H1 (cell line): ENCODE measurements around the gene SCUBE2. TPM values are rescaled to one million over a fixed set of nuclear protein-coding genes. Genes with fewer than 3 reads are reported as not detected.
A peak's percentile ranks its signal among the peaks of the same experiment; 100 is the strongest.

Experiments used
- CTCF ChIA-PET: fragments of 300-600 bp; sonication (Branson Sonifier 250); formaldehyde crosslinking; loops from one replicate; lab custom pipeline; 2021; ENCODE audit not compliant: partially characterized antibody; lab: Charles Lee
- POLR2A ChIA-PET: fragments of 300-600 bp; sonication (Branson Sonifier 250); formaldehyde crosslinking; loops from one replicate; lab custom pipeline; 2021; ENCODE audit warnings: inconsistent platforms; ENCODE audit not compliant: partially characterized antibody; lab: Charles Lee
- DNase-seq, 2 experiments: peaks; one replicate each; pipeline versions ENCODE4 v3.0.0 to v3.0.0-alpha.2; 2010 to 2022; ENCODE audit warnings: low spot score in 2 of 2, low read depth in 1 of 2, mixed read lengths in 1 of 2
- FAIRE-seq: peaks from 2 replicates; lab custom pipeline; 2011; peaks lifted over from hg19 to GRCh38; lab: Jason Lieb, UNC
- H2AFZ ChIP-seq: 2 replicates; pipeline ENCODE4 v1.8.1; 2012; ENCODE audit warnings: low read length, inconsistent platforms
- H2AK5ac ChIP-seq: 2 replicates; pipeline ENCODE4 v1.6.1; 2013; ENCODE audit warnings: low read depth, low read length
- H2BK120ac ChIP-seq: replicated peaks from 2 replicates; pipeline ENCODE3; 2013; ENCODE audit warnings: low read depth, low read length, inconsistent platforms
- H2BK12ac ChIP-seq: 2 replicates; pipeline ENCODE4 v1.6.1; 2013; ENCODE audit warnings: low read depth, low read length
- H2BK15ac ChIP-seq: 2 replicates; pipeline ENCODE4 v1.6.1; 2013; ENCODE audit warnings: low read length
- H2BK20ac ChIP-seq: 2 replicates; pipeline ENCODE4 v1.6.1; 2013; ENCODE audit warnings: low read length
- H2BK5ac ChIP-seq: 2 replicates; pipeline ENCODE4 v1.6.1; 2013; ENCODE audit warnings: low read depth, low read length
- H3K14ac ChIP-seq: 2 replicates; pipeline ENCODE4 v1.6.1; 2013; ENCODE audit warnings: inconsistent platforms; ENCODE audit not compliant: insufficient read length
- H3K18ac ChIP-seq: 2 replicates; pipeline ENCODE4 v1.6.1; 2013; ENCODE audit warnings: low read length; ENCODE audit errors: extremely low read depth
- H3K23ac ChIP-seq: 2 replicates; pipeline ENCODE4 v1.6.1; 2013; ENCODE audit warnings: inconsistent platforms; ENCODE audit not compliant: insufficient read length
- H3K23me2 ChIP-seq: 2 replicates; pipeline ENCODE4 v1.6.1; 2013; ENCODE audit warnings: low read depth, low read length
- H3K27ac ChIP-seq: 2 replicates; pipeline ENCODE4 v1.6.1; 2011; ENCODE audit warnings: low read depth, low read length, inconsistent platforms
- H3K27me3 ChIP-seq, 4 experiments: replicated peaks in 1 of 4; 1 replicate in 1 of 4; 2 replicates in 3 of 4; pipeline versions ENCODE4 v1.6.1 to v1.8.1; 2011 to 2013; ENCODE audit warnings: low read length in 3 of 4, mild to moderate bottlenecking in 3 of 4, inconsistent platforms in 2 of 4, mixed read lengths in 2 of 4, moderate library complexity in 1 of 4; ENCODE audit not compliant: control insufficient read depth in 3 of 4, insufficient read depth in 3 of 4; ENCODE audit errors: extremely low read depth in 1 of 4
- H3K36me3 ChIP-seq, 4 experiments: 2 replicates each; pipeline versions ENCODE4 v1.6.1 to v1.8.1; 2011 to 2013; ENCODE audit warnings: mild to moderate bottlenecking in 4 of 4, low read length in 3 of 4, moderate library complexity in 2 of 4, control low read depth in 1 of 4, inconsistent platforms in 1 of 4; ENCODE audit not compliant: insufficient read depth in 4 of 4, control insufficient read depth in 2 of 4
- H3K4ac ChIP-seq: replicated peaks from 2 replicates; pipeline ENCODE3; 2013; ENCODE audit warnings: low read length, low read depth, mixed read lengths, inconsistent platforms; ENCODE audit not compliant: insufficient read length
- H3K4me1 ChIP-seq, 4 experiments: replicated peaks in 1 of 4; 1 replicate in 1 of 4; 2 replicates in 3 of 4; pipeline versions ENCODE4 v1.6.1 to v1.8.1; 2011 to 2013; ENCODE audit warnings: low read length in 3 of 4, inconsistent platforms in 2 of 4, mixed read lengths in 1 of 4; ENCODE audit not compliant: insufficient read depth in 4 of 4, control insufficient read depth in 3 of 4
- H3K4me2 ChIP-seq, 2 experiments: 2 replicates each; pipeline versions ENCODE4 v1.6.1 to v1.8.1; 2011 to 2013; ENCODE audit warnings: low read depth in 2 of 2, low read length in 2 of 2, control low read depth in 1 of 2, inconsistent platforms in 1 of 2, mild to moderate bottlenecking in 1 of 2; ENCODE audit not compliant: insufficient read depth in 1 of 2
- H3K4me3 ChIP-seq, 4 experiments: fragments of 200-600, 300-600 bp in 1 of 4; sonication (generic), shearing (Covaris generic), sonication (Bioruptor Twin) in 1 of 4; 2 replicates each; pipeline versions ENCODE4 v1.5.1 to v1.8.1; 2011 to 2016; ENCODE audit warnings: low read length in 4 of 4, low read depth in 3 of 4, control low read depth in 2 of 4, inconsistent platforms in 2 of 4, mild to moderate bottlenecking in 2 of 4, mixed read lengths in 1 of 4, moderate library complexity in 1 of 4; ENCODE audit not compliant: insufficient read depth in 2 of 4; ENCODE audit errors: extremely low read depth in 1 of 4
- H3K56ac ChIP-seq: replicated peaks from 2 replicates; pipeline ENCODE3; 2013; ENCODE audit warnings: low read depth, mild to moderate bottlenecking, mixed read lengths, low read length, inconsistent platforms; ENCODE audit not compliant: insufficient read length
- H3K79me1 ChIP-seq: 2 replicates; pipeline ENCODE4 v1.6.1; 2013; ENCODE audit warnings: low read depth, low read length, control low read depth
- H3K79me2 ChIP-seq, 2 experiments: 2 replicates each; pipeline versions ENCODE4 v1.6.1 to v1.8.1; 2012 to 2013; ENCODE audit warnings: low read length in 2 of 2, mild to moderate bottlenecking in 2 of 2, inconsistent platforms in 1 of 2; ENCODE audit not compliant: insufficient read depth in 2 of 2, control insufficient read depth in 1 of 2
- H3K9ac ChIP-seq, 4 experiments: replicated peaks in 1 of 4; 1 replicate in 1 of 4; 2 replicates in 3 of 4; pipeline versions ENCODE4 v1.6.1 to v1.8.1; 2011 to 2013; ENCODE audit warnings: low read depth in 3 of 4, low read length in 3 of 4, control low read depth in 2 of 4, mild to moderate bottlenecking in 2 of 4, moderate library complexity in 2 of 4, inconsistent platforms in 1 of 4; ENCODE audit errors: extremely low read depth in 1 of 4
- H3K9me3 ChIP-seq, 2 experiments: 2 replicates each; pipeline versions ENCODE4 v1.6.1 to v1.8.1; 2012 to 2013; ENCODE audit warnings: mild to moderate bottlenecking in 2 of 2, moderate library complexity in 2 of 2, control low read depth in 1 of 2, inconsistent platforms in 1 of 2, low read depth in 1 of 2, low read length in 1 of 2, mixed read lengths in 1 of 2; ENCODE audit not compliant: insufficient read depth in 2 of 2
- H4K20me1 ChIP-seq, 2 experiments: replicated peaks in 1 of 2; 2 replicates each; pipeline versions ENCODE3 to v1.8.1; 2011 to 2013; ENCODE audit warnings: inconsistent platforms in 2 of 2, low read length in 2 of 2, mild to moderate bottlenecking in 1 of 2; ENCODE audit not compliant: insufficient read depth in 2 of 2, control insufficient read depth in 1 of 2
- H4K5ac ChIP-seq: 2 replicates; pipeline ENCODE4 v1.6.1; 2013; ENCODE audit warnings: low read length, low read depth, mixed read lengths, inconsistent platforms; ENCODE audit not compliant: insufficient read length
- H4K8ac ChIP-seq: 2 replicates; pipeline ENCODE4 v1.8.0; 2013; ENCODE audit warnings: mild to moderate bottlenecking, moderate library complexity, low read length, inconsistent platforms; ENCODE audit not compliant: insufficient read depth; ENCODE audit errors: extremely low read depth
- H4K91ac ChIP-seq: replicated peaks from 2 replicates; pipeline ENCODE3; 2013; ENCODE audit warnings: low read length, mixed read lengths, inconsistent platforms; ENCODE audit not compliant: insufficient read length
- BRCA1 ChIP-seq: IDR thresholded peaks from 2 replicates; pipeline ENCODE4 v1.6.1; 2012; ENCODE audit warnings: low read depth, low read length, improper control_type of control experiment
- CBX8 ChIP-seq: fragments of 300-800, 300-1000 bp; sonication (generic); IDR thresholded peaks from 2 replicates; pipeline ENCODE4 v1.7.1; 2016; ENCODE audit warnings: low read depth, low read length, borderline replicate concordance
- CHD2 ChIP-seq: IDR thresholded peaks from 2 replicates; pipeline ENCODE4 v1.6.1; 2012; ENCODE audit warnings: low read length, improper control_type of control experiment
- E2F6 ChIP-seq: IDR thresholded peaks from 2 replicates; pipeline ENCODE4 v1.6.1; 2012; ENCODE audit warnings: inconsistent platforms
- EP300 ChIP-seq, 2 experiments: IDR thresholded peaks; 1 replicate in 1 of 2; 2 replicates in 1 of 2; pipeline ENCODE4 v1.6.1; 2011 to 2012; ENCODE audit warnings: low read depth in 2 of 2, low read length in 2 of 2, mild to moderate bottlenecking in 2 of 2, borderline replicate concordance in 1 of 2, inconsistent platforms in 1 of 2, moderate library complexity in 1 of 2
- FOSL1 ChIP-seq: IDR thresholded peaks from 2 replicates; pipeline ENCODE4 v1.6.1; 2011; ENCODE audit warnings: mild to moderate bottlenecking, low read depth, low read length, moderate library complexity; ENCODE audit not compliant: insufficient read depth
- KDM5A ChIP-seq: fragments of 200-600 bp; IDR thresholded peaks from 2 replicates; pipeline ENCODE4 v1.7.1; 2012; ENCODE audit warnings: mild to moderate bottlenecking, low read length, inconsistent platforms, mixed read lengths
- NRF1 ChIP-seq: IDR thresholded peaks from 2 replicates; pipeline ENCODE4 v1.6.1; 2011; ENCODE audit warnings: mild to moderate bottlenecking, low read depth, low read length, improper control_type of control experiment
- RFX5 ChIP-seq: IDR thresholded peaks from 2 replicates; pipeline ENCODE4 v1.6.1; 2011; ENCODE audit warnings: low read depth, low read length, improper control_type of control experiment, borderline replicate concordance
- RNF2 ChIP-seq: fragments of 200-900, 300-1000 bp; sonication (generic); IDR thresholded peaks from 2 replicates; pipeline ENCODE4 v1.7.1; 2016; ENCODE audit warnings: borderline replicate concordance, low read depth, mild to moderate bottlenecking, antibody characterized with exemption, low read length; ENCODE audit not compliant: poor library complexity, severe bottlenecking; ENCODE audit errors: missing control alignments
- SIX5 ChIP-seq: IDR thresholded peaks from 2 replicates; pipeline ENCODE4 v1.6.1; 2011; ENCODE audit warnings: mild to moderate bottlenecking, low read depth, low read length
- TBP ChIP-seq: IDR thresholded peaks from 2 replicates; pipeline ENCODE4 v1.6.1; 2011; ENCODE audit warnings: low read depth, low read length, improper control_type of control experiment
- TEAD4 ChIP-seq: IDR thresholded peaks from 2 replicates; pipeline ENCODE4 v1.6.1; 2012; ENCODE audit warnings: low read depth, low read length, inconsistent platforms, mixed read lengths
- WGBS, 2 experiments: shearing (Covaris generic) in 1 of 2; methylation state at CpG; one replicate each; pipeline versions ENCODE4 v1.1.6 to v1.1.7; 2013 to 2015; ENCODE audit warnings: low lambda C conversion rate in 2 of 2, mixed read lengths in 2 of 2, inconsistent platforms in 1 of 2, low coverage in 1 of 2, missing lambda C conversion rate in 1 of 2; ENCODE audit not compliant: insufficient replicate concordance in 2 of 2, insufficient coverage in 1 of 2, insufficient read length in 1 of 2; ENCODE audit errors: extremely low coverage in 1 of 2, missing lambda C conversion rate in 1 of 2; 5-methylcytosine and 5-hydroxymethylcytosine counted together
- polyA plus RNA-seq, 7 experiments: library from polyadenylated mRNA; depleted of rRNA in 3 of 7; stranded (reverse) in 5 of 7; unstranded in 2 of 7; fragments of >200 nt in 5 of 7; fragments of 200-250 nt in 2 of 7; gene quantifications; 1 replicate in 5 of 7; 2 replicates in 1 of 7; 4 replicates in 1 of 7; pipeline versions ENCODE4 v1.2.1 to v1.2.3, GENCODE V29; 2011 to 2013; ENCODE audit warnings: missing spikeins in 2 of 7, mixed read lengths in 2 of 7
- total RNA-seq: library from RNA; stranded (reverse); fragmentation: NEBNext Ultra II Directional; extraction: Animal tissue kit (Norgen Biotek cat#: 25700); gene quantifications from 2 replicates; pipeline ENCODE4 v1.2.1, GENCODE V29; 2021

Gene SCUBE2
- total and polyA plus RNA-seq, 2 of the 8 experiments (the other 6 are each of a cell fraction or from before 2014, with no cell fraction given) = 0.29 to 1.2 TPM

GRCh38 chr11:9092072-9092471 lies 673 bp upstream of the SCUBE2 start:
- H4K5ac ChIP-seq = no peak overlapping the region
- peak overlapping the region; percentile 16 to 52 (median 20); a peak in 3 of 8 replicates for H3K4me3 ChIP-seq
- H3K36me3 ChIP-seq = no peaks in the 10 kb centered on the region
- no peak overlapping the region for H3K56ac ChIP-seq
- POLR2A ChIA-PET = no interaction called here
- no peak overlapping the region for H4K91ac ChIP-seq
- H3K14ac ChIP-seq = no peak overlapping the region
- H3K4me1 ChIP-seq = peaks cover 1 to 4% (median 3%) of the 10 kb centered on the region in 4 experiments; a peak in 5 of 7 replicates
- H4K20me1 ChIP-seq = no peaks in the 10 kb centered on the region
- no peak overlapping the region for H3K4ac ChIP-seq
- H2BK12ac ChIP-seq = no peak overlapping the region
- peaks cover 11 to 36% (median 30%) of the 10 kb centered on the region in 4 experiments for H3K27me3 ChIP-seq
- H3K4me2 ChIP-seq = peak overlapping the region; percentile 54 to 88
- H3K23me2 ChIP-seq = peaks cover 7% of the 10 kb centered on the region; the same call in 1 of the 2 replicates
- WGBS, 2 experiments = 82% methylated on average over 4 of the region's 4 CpGs; no CpG with 5 or more reads in 1 of the 2 experiments
- H3K23ac ChIP-seq = no peak overlapping the region
- FAIRE-seq (no peak), DNase-seq (no peak)
- no peak overlapping the region for H2BK120ac ChIP-seq
- peak overlapping the region; percentile 32; the same call in 1 of the 2 replicates for H3K18ac ChIP-seq
- H2BK5ac ChIP-seq = no peak overlapping the region
- H3K79me2 ChIP-seq = no peaks in the 10 kb centered on the region
- H2BK20ac ChIP-seq = no peak overlapping the region
- no peaks in the 10 kb centered on the region for H3K9me3 ChIP-seq
- H2BK15ac ChIP-seq = no peak overlapping the region
- H3K9ac ChIP-seq = no peak overlapping the region
- no peaks in the 10 kb centered on the region for H3K79me1 ChIP-seq
- H2AFZ ChIP-seq = peak overlapping the region; percentile 58; the same call in 1 of the 2 replicates
- CTCF ChIA-PET = interaction anchor here (1.2 to 12.2 kb wide), 9 partner anchors 11 to 76 kb away, joined by 3 to 177 read pairs (median 32); no protein-coding TSS in a partner anchor
- no peak overlapping the region; the same call in 1 of the 2 replicates for H4K8ac ChIP-seq
- no peak overlapping the region for H3K27ac ChIP-seq
- H2AK5ac ChIP-seq = no peak overlapping the region
- TF ChIP-seq TEAD4 (no peak), EP300 (IDR thresholded peaks at IDR 0.05; ENCODE audit: borderline replicate concordance in 1 of 2, low read depth in 2 of 2, low read length in 2 of 2) (no peak), CBX8 (no peak), CHD2 (no peak), BRCA1 (no peak), RNF2 (no peak), KDM5A (no peak), TBP (no peak), NRF1 (no peak), FOSL1 (no peak), SIX5 (no peak), RFX5 (no peak), E2F6 (no peak)
